K562 (cell line): ENCODE results near the gene ODF2. TPM values are rescaled to one million over a fixed set of nuclear protein-coding genes. Genes with fewer than 3 reads are reported as not detected.

Experiments used
- ATAC-seq: fragments of 200-7000 bp; cut with Tn5 transposase; 3 replicates; pipeline ENCODE4 v1.9.1; 2020; ENCODE audit warnings: moderate library complexity
- BruUV-seq: library from RNA; stranded (reverse); fragments of 400-500 nt; replicated peaks from 2 replicates; lab custom pipeline; 2021; lab: Mats Ljungman, UMichigan
- CTCF ChIA-PET: fragments of 300-600 bp; formaldehyde crosslinking; extraction: SDS; loops from one replicate; lab custom pipeline; 2021; ENCODE audit warnings: low intra/inter-chr PET ratio; lab: Yijun Ruan, JAX
- POLR2A ChIA-PET: fragments of 300-600, 350-650 bp; sonication (Branson Sonifier 250); formaldehyde crosslinking; extraction: SDS; loops from one replicate; lab custom pipeline; 2021; ENCODE audit warnings: antibody characterized with exemption, inconsistent platforms; lab: Yijun Ruan, JAX
- DNase-seq, 4 experiments: peaks; one replicate each; pipeline versions ENCODE4 v3.0.0 to v3.0.0-alpha.2; 2011 to 2018; ENCODE audit warnings: low spot score in 3 of 4, mixed read lengths in 3 of 4; ENCODE audit errors: extremely low read depth in 1 of 4
- FAIRE-seq: peaks from 2 replicates; lab custom pipeline; 2011; peaks lifted over from hg19 to GRCh38; lab: Jason Lieb, UNC
- H2AFZ ChIP-seq: 2 replicates; pipeline ENCODE4 v1.6.0; 2011; ENCODE audit warnings: low read depth, low read length, control low read depth, inconsistent platforms
- H3K27ac ChIP-seq: fragments of 200-600 bp; 3 replicates; pipeline ENCODE4 v1.8.0; 2011; ENCODE audit warnings: low read depth, mild to moderate bottlenecking, control low read depth, inconsistent platforms, low read length, moderate library complexity, mixed read lengths; ENCODE audit errors: extremely low read depth
- H3K27me3 ChIP-seq, 2 experiments: fragments of 300-600 bp in 1 of 2; 2 replicates in 1 of 2; 3 replicates in 1 of 2; pipeline versions ENCODE4 v1.6.0 to v1.8.0; 2011; ENCODE audit warnings: inconsistent platforms in 2 of 2, low read length in 2 of 2, mild to moderate bottlenecking in 1 of 2, mixed read lengths in 1 of 2, moderate library complexity in 1 of 2; ENCODE audit not compliant: control insufficient read depth in 2 of 2, insufficient read depth in 2 of 2
- H3K36me3 ChIP-seq: fragments of 300-600 bp; 3 replicates; pipeline ENCODE4 v1.8.0; 2011; ENCODE audit warnings: mild to moderate bottlenecking, low read length, inconsistent platforms; ENCODE audit not compliant: control insufficient read depth, insufficient read depth
- H3K4me1 ChIP-seq, 2 experiments: fragments of 200-600 bp in 1 of 2; replicated peaks in 1 of 2; 2 replicates in 1 of 2; 3 replicates in 1 of 2; pipeline versions ENCODE4 v1.5.1 to v1.8.0; 2011; ENCODE audit warnings: inconsistent platforms in 2 of 2, low read length in 2 of 2, mild to moderate bottlenecking in 1 of 2, mixed read lengths in 1 of 2, moderate library complexity in 1 of 2; ENCODE audit not compliant: control insufficient read depth in 2 of 2, insufficient read depth in 2 of 2
- H3K4me2 ChIP-seq: 2 replicates; pipeline ENCODE4 v1.6.1; 2011; ENCODE audit warnings: low read length, control low read depth, inconsistent platforms, mixed read lengths; ENCODE audit not compliant: insufficient read depth
- H3K4me3 ChIP-seq: fragments of 200-600 bp; sonication (generic), shearing (Covaris generic); 2 replicates; pipeline ENCODE4 v1.5.1; 2016; ENCODE audit warnings: control low read depth, inconsistent platforms
- H3K79me2 ChIP-seq: fragments of 200-600 bp; 3 replicates; pipeline ENCODE4 v1.8.0; 2011; ENCODE audit warnings: low read length, inconsistent platforms; ENCODE audit not compliant: control insufficient read depth, insufficient read depth
- H3K9ac ChIP-seq, 2 experiments: 2 replicates each; pipeline versions ENCODE4 v1.6.0 to v1.6.1; 2011; ENCODE audit warnings: low read depth in 2 of 2, low read length in 2 of 2, control low read depth in 1 of 2, inconsistent platforms in 1 of 2, mild to moderate bottlenecking in 1 of 2, mixed read lengths in 1 of 2; ENCODE audit not compliant: insufficient read depth in 1 of 2
- H3K9me1 ChIP-seq: one replicate; pipeline ENCODE4 v1.6.0; 2011; ENCODE audit warnings: inconsistent platforms, mild to moderate bottlenecking, low read length, moderate library complexity; ENCODE audit not compliant: control insufficient read depth, insufficient read depth
- H3K9me3 ChIP-seq: replicated peaks from 2 replicates; pipeline ENCODE4 v1.5.1; 2011; ENCODE audit warnings: low read depth, low read length, inconsistent platforms; ENCODE audit not compliant: control insufficient read depth, insufficient read depth
- H4K20me1 ChIP-seq: replicated peaks from 2 replicates; pipeline ENCODE4 v1.6.1; 2011; ENCODE audit warnings: low read length, inconsistent platforms, mixed read lengths; ENCODE audit not compliant: control insufficient read depth, insufficient read depth
- CBFA2T2 ChIP-seq: fragments of 450-650 bp; conservative IDR thresholded peaks from 2 replicates; pipeline ENCODE4 v1.6.1; 2017; ENCODE audit warnings: mild to moderate bottlenecking
- CBX1 ChIP-seq: sonication (generic); IDR thresholded peaks from 2 replicates; pipeline ENCODE4 v1.6.1; 2016; ENCODE audit warnings: antibody characterized with exemption, low read depth, mild to moderate bottlenecking
- FOXA3 ChIP-seq, 2 experiments: fragments of 450-650 bp in 1 of 2; sonication (generic) in 1 of 2; formaldehyde crosslinking; IDR thresholded peaks in 1 of 2; conservative IDR thresholded peaks in 1 of 2; 2 replicates each; pipeline versions ENCODE4 v1.4.0 to v1.8.0; 2020 to 2022; ENCODE audit warnings: mild to moderate bottlenecking in 2 of 2, missing genetic modification reagents in 1 of 2
- HCFC1 ChIP-seq: IDR thresholded peaks from 2 replicates; pipeline ENCODE4 v1.6.1; 2012; ENCODE audit warnings: low read depth, low read length, improper control_type of control experiment
- MAZ ChIP-seq, 2 experiments: fragments of 450-650 bp in 1 of 2; sonication (generic) in 1 of 2; formaldehyde crosslinking; IDR thresholded peaks in 1 of 2; conservative IDR thresholded peaks in 1 of 2; 2 replicates each; pipeline versions ENCODE4 v1.4.0 to v1.5.0; 2020; ENCODE audit warnings: mild to moderate bottlenecking in 1 of 2, missing genetic modification reagents in 1 of 2
- NCOA1 ChIP-seq: fragments of 450-650 bp; IDR thresholded peaks from 2 replicates; pipeline ENCODE4 v1.6.1; 2016; ENCODE audit warnings: low read depth
- NRF1 ChIP-seq, 2 experiments: fragments of 450-650 bp; IDR thresholded peaks in 1 of 2; conservative IDR thresholded peaks in 1 of 2; 2 replicates each; pipeline ENCODE4 v1.6.1; 2014; ENCODE audit warnings: mild to moderate bottlenecking in 2 of 2
- ZFX ChIP-seq: sonication (generic); formaldehyde crosslinking; IDR thresholded peaks from 2 replicates; pipeline ENCODE4 v1.8.0; 2022; ENCODE audit warnings: mild to moderate bottlenecking, missing genetic modification reagents, moderate library complexity
- ZNF175 ChIP-seq: fragments of 200-800 bp; sonication (Bioruptor generic); IDR thresholded peaks from 2 replicates; pipeline ENCODE4 v1.6.1; 2016; ENCODE audit warnings: low read depth, mild to moderate bottlenecking, missing genetic modification characterization, missing compliant biosample characterization
- ZNF583 ChIP-seq: fragments of 250-450 bp; sonication (Bioruptor Pico); IDR thresholded peaks from 2 replicates; pipeline ENCODE4 v1.4.0; 2020
- WGBS: fragments of 100-300 bp; shearing (Covaris generic); methylation state at CpG from one replicate; pipeline ENCODE4 v1.1.6; 2016; ENCODE audit warnings: low coverage, mixed read lengths; ENCODE audit not compliant: insufficient coverage; ENCODE audit errors: missing lambda C conversion rate; 5-methylcytosine and 5-hydroxymethylcytosine counted together
- in situ Hi-C: fragments of 300-500 bp; cut with MboI; formaldehyde crosslinking; loops from 4 replicates; pipeline ENCODE4 v1.15.0; 2018; ENCODE audit warnings: inconsistent platforms, mixed read lengths
- intact Hi-C: fragments of 100-400 bp; cut with micrococcal nuclease; formaldehyde crosslinking; loops from 2 replicates; pipeline ENCODE4 v1.14.2; 2022
- polyA plus RNA-seq, 8 experiments: library from polyadenylated mRNA; depleted of rRNA in 4 of 8; stranded (reverse) in 5 of 8; unstranded in 3 of 8; fragments of >200 nt; fragmentation: Nextera tagmentation in 2 of 8; fragmentation: Illumina TruSeq in 1 of 8; extraction: Ambion mirVana in 2 of 8; extraction: Trizol in 1 of 8; gene quantifications; 2 replicates each; pipeline versions ENCODE4 v1.2.1 to v1.2.3, GENCODE V29; 2011 to 2014; ENCODE audit warnings: inconsistent platforms in 1 of 8, missing spikeins in 1 of 8
- total RNA-seq, 7 experiments: library from RNA; depleted of rRNA in 6 of 7; stranded (reverse); fragments of >200 nt in 6 of 7; fragmentation: Illumina TruSeq in 2 of 7; extraction: Trizol in 2 of 7; gene quantifications; 2 replicates each; pipeline versions ENCODE4 v1.2.1 to v1.2.3, GENCODE V29; 2011 to 2021; ENCODE audit warnings: low replicate concordance in 1 of 7
- TF ChIP-seq, protein P1 (sequence below): fragments of 150-350 bp; IDR thresholded peaks from 2 replicates; pipeline ENCODE4 v1.6.1; 2014; ENCODE audit warnings: low read depth, mild to moderate bottlenecking, low read length, borderline replicate concordance
- TF ChIP-seq, protein P2 (sequence below): sonication (generic); formaldehyde crosslinking; IDR thresholded peaks from 2 replicates; pipeline ENCODE4 v1.8.1; 2023; ENCODE audit warnings: missing genetic modification reagents, mild to moderate bottlenecking, borderline replicate concordance
- TF ChIP-seq, protein P3 (sequence below): fragments of 250-450 bp; sonication (Bioruptor Pico); IDR thresholded peaks from 2 replicates; pipeline ENCODE4 v1.8.0; 2021; ENCODE audit warnings: moderate library complexity, mild to moderate bottlenecking, inconsistent platforms

The ODF2 gene
- total and polyA plus RNA-seq, 9 of the 15 experiments (the other 6 are each of a cell fraction or from before 2014, with no cell fraction given), result 16.5 to 83.2 (median 69.7) TPM

DNA sequence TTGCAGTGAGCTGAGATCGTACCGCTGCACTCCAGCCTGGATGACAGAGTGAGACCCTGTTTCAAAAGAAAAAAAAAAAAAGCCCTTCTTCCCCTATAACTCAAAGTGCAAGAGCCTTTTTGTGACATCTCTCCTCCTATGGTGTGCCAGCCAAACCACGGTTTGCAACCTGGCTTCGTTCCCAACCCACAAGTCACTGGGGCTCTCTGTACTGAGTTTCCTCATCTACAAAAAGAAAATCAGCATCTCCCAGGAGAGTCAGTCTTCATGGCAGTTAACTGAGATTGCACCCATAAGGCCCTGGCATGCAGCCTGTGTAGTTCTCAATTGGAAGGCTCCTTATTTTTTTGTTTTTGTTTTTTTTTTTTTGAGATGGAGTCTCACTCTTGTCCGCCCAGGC, 14.8 kb downstream of the ODF2 start:
- Histone ChIP-seq H3K4me2 (no peak overlapping the region), H3K27ac (no peak overlapping the region), H4K20me1 (no peaks in the 10 kb centered on the region; the same call in 1 of the 2 replicates), H3K27me3 (no peaks in the 10 kb centered on the region), H3K9me1 (peaks cover 4% of the 10 kb centered on the region), H3K36me3 (peaks cover 66% of the 10 kb centered on the region), H3K4me3 (no peak overlapping the region), H2AFZ (no peak overlapping the region), H3K9me3 (no peaks in the 10 kb centered on the region), H3K79me2 (no peaks in the 10 kb centered on the region), H3K9ac (no peak overlapping the region), H3K4me1 (peaks cover 4 to 7% of the 10 kb centered on the region in 2 experiments; a peak in 4 of 5 replicates)
- 81% methylated on average over 3 of the region's 5 CpGs for WGBS
- no peak for FAIRE-seq
- ChIA-PET POLR2A (no interaction called here), CTCF (no interaction called here)
- ATAC-seq, result no peak
- in situ Hi-C loops, result no loop called here
- intact Hi-C loops, result no loop called here
- no TSS peak for BruUV-seq
- DNase-seq, result no peak
- no peak for TF ChIP-seq MAZ (CRISPR knock-in tag; conservative IDR thresholded peaks at IDR 0.05 in 1 of 2, IDR thresholded peaks at IDR 0.05 in 1 of 2)
- TF ChIP-seq CBFA2T2, result no peak
- TF ChIP-seq, protein P1, sequence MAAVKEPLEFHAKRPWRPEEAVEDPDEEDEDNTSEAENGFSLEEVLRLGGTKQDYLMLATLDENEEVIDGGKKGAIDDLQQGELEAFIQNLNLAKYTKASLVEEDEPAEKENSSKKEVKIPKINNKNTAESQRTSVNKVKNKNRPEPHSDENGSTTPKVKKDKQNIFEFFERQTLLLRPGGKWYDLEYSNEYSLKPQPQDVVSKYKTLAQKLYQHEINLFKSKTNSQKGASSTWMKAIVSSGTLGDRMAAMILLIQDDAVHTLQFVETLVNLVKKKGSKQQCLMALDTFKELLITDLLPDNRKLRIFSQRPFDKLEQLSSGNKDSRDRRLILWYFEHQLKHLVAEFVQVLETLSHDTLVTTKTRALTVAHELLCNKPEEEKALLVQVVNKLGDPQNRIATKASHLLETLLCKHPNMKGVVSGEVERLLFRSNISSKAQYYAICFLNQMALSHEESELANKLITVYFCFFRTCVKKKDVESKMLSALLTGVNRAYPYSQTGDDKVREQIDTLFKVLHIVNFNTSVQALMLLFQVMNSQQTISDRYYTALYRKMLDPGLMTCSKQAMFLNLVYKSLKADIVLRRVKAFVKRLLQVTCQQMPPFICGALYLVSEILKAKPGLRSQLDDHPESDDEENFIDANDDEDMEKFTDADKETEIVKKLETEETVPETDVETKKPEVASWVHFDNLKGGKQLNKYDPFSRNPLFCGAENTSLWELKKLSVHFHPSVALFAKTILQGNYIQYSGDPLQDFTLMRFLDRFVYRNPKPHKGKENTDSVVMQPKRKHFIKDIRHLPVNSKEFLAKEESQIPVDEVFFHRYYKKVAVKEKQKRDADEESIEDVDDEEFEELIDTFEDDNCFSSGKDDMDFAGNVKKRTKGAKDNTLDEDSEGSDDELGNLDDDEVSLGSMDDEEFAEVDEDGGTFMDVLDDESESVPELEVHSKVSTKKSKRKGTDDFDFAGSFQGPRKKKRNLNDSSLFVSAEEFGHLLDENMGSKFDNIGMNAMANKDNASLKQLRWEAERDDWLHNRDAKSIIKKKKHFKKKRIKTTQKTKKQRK, result no peak
- no peak for TF ChIP-seq NRF1 (conservative IDR thresholded peaks at IDR 0.05 in 1 of 2, IDR thresholded peaks at IDR 0.05 in 1 of 2)
- no peak for TF ChIP-seq FOXA3 (CRISPR knock-in tag; conservative IDR thresholded peaks at IDR 0.05 in 1 of 2, IDR thresholded peaks at IDR 0.05 in 1 of 2)
- no peak for TF ChIP-seq ZFX (CRISPR knock-in tag)
- TF ChIP-seq, protein P2, sequence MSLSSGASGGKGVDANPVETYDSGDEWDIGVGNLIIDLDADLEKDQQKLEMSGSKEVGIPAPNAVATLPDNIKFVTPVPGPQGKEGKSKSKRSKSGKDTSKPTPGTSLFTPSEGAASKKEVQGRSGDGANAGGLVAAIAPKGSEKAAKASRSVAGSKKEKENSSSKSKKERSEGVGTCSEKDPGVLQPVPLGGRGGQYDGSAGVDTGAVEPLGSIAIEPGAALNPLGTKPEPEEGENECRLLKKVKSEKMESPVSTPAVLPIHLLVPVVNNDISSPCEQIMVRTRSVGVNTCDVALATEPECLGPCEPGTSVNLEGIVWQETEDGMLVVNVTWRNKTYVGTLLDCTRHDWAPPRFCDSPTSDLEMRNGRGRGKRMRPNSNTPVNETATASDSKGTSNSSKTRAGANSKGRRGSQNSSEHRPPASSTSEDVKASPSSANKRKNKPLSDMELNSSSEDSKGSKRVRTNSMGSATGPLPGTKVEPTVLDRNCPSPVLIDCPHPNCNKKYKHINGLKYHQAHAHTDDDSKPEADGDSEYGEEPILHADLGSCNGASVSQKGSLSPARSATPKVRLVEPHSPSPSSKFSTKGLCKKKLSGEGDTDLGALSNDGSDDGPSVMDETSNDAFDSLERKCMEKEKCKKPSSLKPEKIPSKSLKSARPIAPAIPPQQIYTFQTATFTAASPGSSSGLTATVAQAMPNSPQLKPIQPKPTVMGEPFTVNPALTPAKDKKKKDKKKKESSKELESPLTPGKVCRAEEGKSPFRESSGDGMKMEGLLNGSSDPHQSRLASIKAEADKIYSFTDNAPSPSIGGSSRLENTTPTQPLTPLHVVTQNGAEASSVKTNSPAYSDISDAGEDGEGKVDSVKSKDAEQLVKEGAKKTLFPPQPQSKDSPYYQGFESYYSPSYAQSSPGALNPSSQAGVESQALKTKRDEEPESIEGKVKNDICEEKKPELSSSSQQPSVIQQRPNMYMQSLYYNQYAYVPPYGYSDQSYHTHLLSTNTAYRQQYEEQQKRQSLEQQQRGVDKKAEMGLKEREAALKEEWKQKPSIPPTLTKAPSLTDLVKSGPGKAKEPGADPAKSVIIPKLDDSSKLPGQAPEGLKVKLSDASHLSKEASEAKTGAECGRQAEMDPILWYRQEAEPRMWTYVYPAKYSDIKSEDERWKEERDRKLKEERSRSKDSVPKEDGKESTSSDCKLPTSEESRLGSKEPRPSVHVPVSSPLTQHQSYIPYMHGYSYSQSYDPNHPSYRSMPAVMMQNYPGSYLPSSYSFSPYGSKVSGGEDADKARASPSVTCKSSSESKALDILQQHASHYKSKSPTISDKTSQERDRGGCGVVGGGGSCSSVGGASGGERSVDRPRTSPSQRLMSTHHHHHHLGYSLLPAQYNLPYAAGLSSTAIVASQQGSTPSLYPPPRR (CRISPR knock-in tag), result no peak
- no peak for TF ChIP-seq ZNF583 (CRISPR knock-in tag)
- TF ChIP-seq ZNF175 (CRISPR knock-in tag), result no peak
- TF ChIP-seq NCOA1, result no peak
- no peak for TF ChIP-seq HCFC1
- no peak for TF ChIP-seq CBX1
- TF ChIP-seq, protein P3, sequence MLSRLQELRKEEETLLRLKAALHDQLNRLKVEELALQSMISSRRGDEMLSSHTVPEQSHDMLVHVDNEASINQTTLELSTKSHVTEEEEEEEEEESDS (CRISPR knock-in tag), result no peak
